ENCODE results near the gene TRIP10. TPM values are rescaled to one million over a fixed set of nuclear protein-coding genes. Genes with fewer than 3 reads are reported as not detected.

TRIP10 gene
- 67.7 and 79.5 TPM in 2 replicates for total RNA-seq

- no peak for DNase-seq (ENCODE audit: low read depth)
- TF ChIP-seq CTCF (IDR thresholded peaks at IDR 0.05; ENCODE audit: insufficient read depth, low read length, severe bottlenecking): no peak
- FAIRE-seq: no peak
- no peaks in the 10 kb centered on the region for H3K27me3 ChIP-seq (ENCODE audit: control insufficient read depth, insufficient read depth, low read length)
- H3K36me3 ChIP-seq (ENCODE audit: control insufficient read depth, insufficient read depth, low read length): peaks cover 19% of the 10 kb centered on the region
- H3K4me3 ChIP-seq (ENCODE audit: low read depth, low read length): peak within 1 kb of the TSS; percentile 94
Observed at GRCh38 chr19:6739390-6739882, at the start of gene TRIP10. Gene TRIP10, plus strand, starts transcription at chr19:6739680. Its CDS starts 82 bp downstream, at chr19:6739762.

DNA sequence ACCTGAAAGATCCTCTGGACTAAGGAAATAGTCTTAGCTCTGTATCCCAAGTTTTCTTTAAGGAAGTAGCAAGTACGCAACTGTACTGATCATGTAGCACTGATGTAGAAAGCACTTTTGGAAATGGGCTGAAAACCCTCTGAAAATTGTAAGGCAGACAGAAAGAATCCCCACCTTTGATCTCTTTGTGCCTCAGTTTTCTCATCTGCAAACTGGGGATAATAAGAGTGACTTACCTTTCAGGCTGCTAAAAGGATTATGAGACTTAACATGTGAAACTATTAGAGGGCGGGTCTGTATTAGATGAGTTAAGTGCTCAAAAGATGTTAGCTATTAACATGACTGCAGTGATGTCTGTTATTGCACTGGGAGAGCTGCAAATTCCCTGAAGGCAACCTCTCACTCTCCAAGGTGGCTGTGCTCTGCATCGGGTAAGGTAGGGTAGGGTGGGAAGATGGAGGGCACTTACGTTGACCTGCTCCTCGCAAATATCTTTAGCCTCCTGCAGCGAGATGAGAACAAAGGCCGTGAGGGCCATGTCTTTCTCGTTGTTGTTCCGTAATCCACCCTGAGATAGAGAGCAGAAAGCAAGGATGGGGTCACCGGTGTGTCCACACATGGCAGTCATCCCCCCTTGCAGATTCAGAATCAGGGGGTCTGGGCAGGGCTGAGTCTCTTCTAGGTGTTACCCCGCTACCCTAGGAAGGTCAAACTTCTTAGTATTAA, 49.2 kb upstream of the TRIP10 start:
- H3K36me3 ChIP-seq (ENCODE audit: control insufficient read depth, insufficient read depth, low read length): no peaks in the 10 kb centered on the region
- H3K4me3 ChIP-seq (ENCODE audit: low read depth, low read length): no peak overlapping the region
- FAIRE-seq: peak; percentile 55
- H3K27me3 ChIP-seq (ENCODE audit: control insufficient read depth, insufficient read depth, low read length): no peaks in the 10 kb centered on the region
- DNase-seq (ENCODE audit: low read depth): no peak
- TF ChIP-seq CTCF (IDR thresholded peaks at IDR 0.05; ENCODE audit: insufficient read depth, low read length, severe bottlenecking): no peak

- H3K27me3 ChIP-seq (ENCODE audit: control insufficient read depth, insufficient read depth, low read length): no peaks in the 10 kb centered on the region
- no peaks in the 10 kb centered on the region for H3K36me3 ChIP-seq (ENCODE audit: control insufficient read depth, insufficient read depth, low read length)
- DNase-seq (ENCODE audit: low read depth): no peak
- FAIRE-seq: no peak
- no peak overlapping the region for H3K4me3 ChIP-seq (ENCODE audit: low read depth, low read length)
- TF ChIP-seq CTCF (IDR thresholded peaks at IDR 0.05; ENCODE audit: insufficient read depth, low read length, severe bottlenecking): no peak
Observed at GRCh38 chr19:6691342-6691741, 48.1 kb upstream of the TRIP10 start.

GRCh38 chr19:6692027-6692426, 47.5 kb upstream of the TRIP10 start:
- no peak for DNase-seq (ENCODE audit: low read depth)
- no peak for TF ChIP-seq CTCF (IDR thresholded peaks at IDR 0.05; ENCODE audit: insufficient read depth, low read length, severe bottlenecking)
- no peaks in the 10 kb centered on the region for H3K27me3 ChIP-seq (ENCODE audit: control insufficient read depth, insufficient read depth, low read length)
- no peaks in the 10 kb centered on the region for H3K36me3 ChIP-seq (ENCODE audit: control insufficient read depth, insufficient read depth, low read length)
- FAIRE-seq: no peak
- no peak overlapping the region for H3K4me3 ChIP-seq (ENCODE audit: low read depth, low read length)

- FAIRE-seq: no peak
- no peaks in the 10 kb centered on the region for H3K36me3 ChIP-seq (ENCODE audit: control insufficient read depth, insufficient read depth, low read length)
- no peak overlapping the region for H3K4me3 ChIP-seq (ENCODE audit: low read depth, low read length)
- DNase-seq (ENCODE audit: low read depth): no peak
- no peak for TF ChIP-seq CTCF (IDR thresholded peaks at IDR 0.05; ENCODE audit: insufficient read depth, low read length, severe bottlenecking)
- no peaks in the 10 kb centered on the region for H3K27me3 ChIP-seq (ENCODE audit: control insufficient read depth, insufficient read depth, low read length)
Observed at GRCh38 chr19:6693056-6693471, 46.4 kb upstream of the TRIP10 start.

DNA sequence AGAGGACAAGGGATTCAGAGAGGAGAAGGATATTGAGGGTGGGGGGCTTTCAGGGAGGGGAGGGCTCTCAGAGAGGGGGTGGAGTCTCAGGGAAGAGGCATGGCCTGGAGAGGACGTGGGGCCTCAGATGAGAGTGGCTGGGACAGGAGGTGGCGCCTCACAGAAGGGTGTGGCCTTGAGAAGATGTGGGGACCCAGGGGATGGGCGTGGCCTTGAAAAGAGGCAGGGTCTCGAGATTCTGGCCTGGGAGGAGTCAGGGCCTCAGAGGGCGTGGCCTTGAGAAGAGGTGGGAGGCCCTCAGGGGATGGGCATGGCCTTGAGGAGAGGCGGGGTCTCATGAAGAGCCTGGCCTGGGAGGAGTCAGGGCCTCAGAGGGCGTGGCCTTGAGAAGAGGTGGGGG, 45.8 kb upstream of the TRIP10 start:
- H3K36me3 ChIP-seq (ENCODE audit: control insufficient read depth, insufficient read depth, low read length): no peaks in the 10 kb centered on the region
- no peak overlapping the region for H3K4me3 ChIP-seq (ENCODE audit: low read depth, low read length)
- DNase-seq (ENCODE audit: low read depth): no peak
- TF ChIP-seq CTCF (IDR thresholded peaks at IDR 0.05; ENCODE audit: insufficient read depth, low read length, severe bottlenecking): no peak
- H3K27me3 ChIP-seq (ENCODE audit: control insufficient read depth, insufficient read depth, low read length): no peaks in the 10 kb centered on the region
- FAIRE-seq: no peak

Data from bronchial epithelial cell (primary cell).